ENCODE data around the gene NR4A3.

- TF ChIP-seq CTCF (optimal IDR thresholded peaks at IDR 0.05 in 1 of 3, IDR thresholded peaks at IDR 0.05 in 1 of 3, conservative IDR thresholded peaks at IDR 0.05 in 1 of 3; ENCODE audit: extremely low read depth in 1 of 3, insufficient read depth in 2 of 3, low read length in 3 of 3) = no peak
- TF ChIP-seq EZH2 (IDR thresholded peaks at IDR 0.05; ENCODE audit: low read length) = peak; percentile 57
These were observed 2.1 kb downstream of the NR4A3 start for GRCh38 chr9:99823681-99824377.

Measured in keratinocyte (primary cell).